SK-N-SH treated with all-trans-retinoic acid at 6 μM for 48 hours (cell line): ENCODE data around the gene PPIB.

Source experiments
- CSDC2 ChIP-seq: fragments of 250-450 bp; sonication (Bioruptor Pico); IDR thresholded peaks from 2 replicates; pipeline ENCODE4 v1.5.0; 2020; ENCODE audit warnings: mild to moderate bottlenecking, moderate library complexity
- CSRNP3 ChIP-seq: fragments of 250-450 bp; sonication (Bioruptor Pico); IDR thresholded peaks from 2 replicates; pipeline ENCODE4 v1.5.1; 2021; ENCODE audit warnings: mild to moderate bottlenecking, moderate library complexity
- GLIS3 ChIP-seq: fragments of 250-450 bp; sonication (Bioruptor Pico); IDR thresholded peaks from 2 replicates; pipeline ENCODE4 v1.5.0; 2020; ENCODE audit warnings: mild to moderate bottlenecking, moderate library complexity
- ISL1 ChIP-seq: fragments of 250-450 bp; sonication (Bioruptor Pico); IDR thresholded peaks from 2 replicates; pipeline ENCODE4 v2.1.2; 2022; ENCODE audit warnings: mild to moderate bottlenecking, moderate library complexity
- OSR1 ChIP-seq: fragments of 250-450 bp; sonication (Bioruptor Pico); IDR thresholded peaks from 2 replicates; pipeline ENCODE4 v1.8.0; 2022; ENCODE audit warnings: moderate library complexity, mild to moderate bottlenecking, inconsistent platforms
- POU6F1 ChIP-seq: fragments of 250-450 bp; sonication (Bioruptor Pico); IDR thresholded peaks from 2 replicates; pipeline ENCODE4 v1.8.0; 2021; ENCODE audit warnings: low read depth, mild to moderate bottlenecking, moderate library complexity, borderline replicate concordance
- PPARA ChIP-seq: fragments of 250-450 bp; sonication (Bioruptor Pico); IDR thresholded peaks from 2 replicates; pipeline ENCODE4 v1.5.0; 2020; ENCODE audit warnings: mild to moderate bottlenecking, borderline replicate concordance
- SNAI2 ChIP-seq: fragments of 250-450 bp; sonication (Bioruptor Pico); IDR thresholded peaks from 2 replicates; pipeline ENCODE4 v1.5.0; 2020; ENCODE audit warnings: mild to moderate bottlenecking, moderate library complexity
- TOX ChIP-seq: fragments of 250-450 bp; sonication (Bioruptor Pico); IDR thresholded peaks from 2 replicates; pipeline ENCODE4 v1.8.0; 2021; ENCODE audit warnings: mild to moderate bottlenecking, moderate library complexity, borderline replicate concordance
- ZFP30 ChIP-seq: fragments of 450-650 bp; formaldehyde crosslinking; IDR thresholded peaks from 2 replicates; pipeline ENCODE4 v1.5.0; 2022; ENCODE audit warnings: mild to moderate bottlenecking, moderate library complexity
- ZNF8 ChIP-seq: fragments of 450-650 bp; formaldehyde crosslinking; IDR thresholded peaks from 2 replicates; pipeline ENCODE4 v1.5.0; 2020; ENCODE audit warnings: mild to moderate bottlenecking, moderate library complexity
- TF ChIP-seq, protein P1 (sequence below): fragments of 250-450 bp; sonication (Bioruptor Pico); IDR thresholded peaks from 2 replicates; pipeline ENCODE4 v1.5.1; 2020; ENCODE audit warnings: low read depth, mild to moderate bottlenecking, moderate library complexity
- TF ChIP-seq, protein P2 (sequence below): fragments of 250-450 bp; sonication (Bioruptor Pico); IDR thresholded peaks from 2 replicates; pipeline ENCODE4 v1.8.0; 2020; ENCODE audit warnings: mild to moderate bottlenecking, moderate library complexity, borderline replicate concordance
- TF ChIP-seq, protein P3 (sequence below): fragments of 250-450 bp; sonication (Bioruptor Pico); IDR thresholded peaks from 2 replicates; pipeline ENCODE4 v1.5.0; 2020; ENCODE audit warnings: mild to moderate bottlenecking, moderate library complexity

DNA sequence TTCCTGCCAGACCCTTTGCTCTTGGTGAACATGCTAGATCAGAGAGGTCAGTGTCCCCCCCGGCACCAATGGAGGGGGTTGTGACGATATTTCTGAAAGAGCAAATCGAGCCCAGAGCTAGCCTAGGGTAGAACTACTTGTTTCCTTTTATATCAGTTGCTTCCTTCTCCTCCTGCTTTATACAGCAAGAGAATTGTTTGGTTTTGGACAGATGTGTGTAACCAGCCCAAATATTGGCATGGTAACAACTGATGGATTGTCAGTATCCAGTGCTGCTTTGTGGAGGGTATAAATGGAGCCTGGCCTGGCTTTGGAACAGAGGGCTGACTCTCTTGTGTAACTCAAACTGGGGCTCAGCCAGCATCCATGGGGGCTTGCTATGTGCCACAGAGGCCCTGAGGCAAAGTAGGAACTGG is 39.9 kb downstream of the PPIB start:
- no peak for TF ChIP-seq PPARA (CRISPR knock-in tag)
- TF ChIP-seq CSDC2 = no peak
- TF ChIP-seq, protein P1, sequence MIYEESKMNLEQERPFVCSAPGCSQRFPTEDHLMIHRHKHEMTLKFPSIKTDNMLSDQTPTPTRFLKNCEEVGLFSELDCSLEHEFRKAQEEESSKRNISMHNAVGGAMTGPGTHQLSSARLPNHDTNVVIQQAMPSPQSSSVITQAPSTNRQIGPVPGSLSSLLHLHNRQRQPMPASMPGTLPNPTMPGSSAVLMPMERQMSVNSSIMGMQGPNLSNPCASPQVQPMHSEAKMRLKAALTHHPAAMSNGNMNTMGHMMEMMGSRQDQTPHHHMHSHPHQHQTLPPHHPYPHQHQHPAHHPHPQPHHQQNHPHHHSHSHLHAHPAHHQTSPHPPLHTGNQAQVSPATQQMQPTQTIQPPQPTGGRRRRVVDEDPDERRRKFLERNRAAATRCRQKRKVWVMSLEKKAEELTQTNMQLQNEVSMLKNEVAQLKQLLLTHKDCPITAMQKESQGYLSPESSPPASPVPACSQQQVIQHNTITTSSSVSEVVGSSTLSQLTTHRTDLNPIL (CRISPR knock-in tag) = no peak
- TF ChIP-seq, protein P2, sequence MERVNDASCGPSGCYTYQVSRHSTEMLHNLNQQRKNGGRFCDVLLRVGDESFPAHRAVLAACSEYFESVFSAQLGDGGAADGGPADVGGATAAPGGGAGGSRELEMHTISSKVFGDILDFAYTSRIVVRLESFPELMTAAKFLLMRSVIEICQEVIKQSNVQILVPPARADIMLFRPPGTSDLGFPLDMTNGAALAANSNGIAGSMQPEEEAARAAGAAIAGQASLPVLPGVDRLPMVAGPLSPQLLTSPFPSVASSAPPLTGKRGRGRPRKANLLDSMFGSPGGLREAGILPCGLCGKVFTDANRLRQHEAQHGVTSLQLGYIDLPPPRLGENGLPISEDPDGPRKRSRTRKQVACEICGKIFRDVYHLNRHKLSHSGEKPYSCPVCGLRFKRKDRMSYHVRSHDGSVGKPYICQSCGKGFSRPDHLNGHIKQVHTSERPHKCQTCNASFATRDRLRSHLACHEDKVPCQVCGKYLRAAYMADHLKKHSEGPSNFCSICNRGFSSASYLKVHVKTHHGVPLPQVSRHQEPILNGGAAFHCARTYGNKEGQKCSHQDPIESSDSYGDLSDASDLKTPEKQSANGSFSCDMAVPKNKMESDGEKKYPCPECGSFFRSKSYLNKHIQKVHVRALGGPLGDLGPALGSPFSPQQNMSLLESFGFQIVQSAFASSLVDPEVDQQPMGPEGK = no peak
- no peak for TF ChIP-seq OSR1 (CRISPR knock-in tag)
- no peak for TF ChIP-seq GLIS3
- TF ChIP-seq ZFP30 = no peak
- no peak for TF ChIP-seq CSRNP3 (CRISPR knock-in tag)
- TF ChIP-seq, protein P3, sequence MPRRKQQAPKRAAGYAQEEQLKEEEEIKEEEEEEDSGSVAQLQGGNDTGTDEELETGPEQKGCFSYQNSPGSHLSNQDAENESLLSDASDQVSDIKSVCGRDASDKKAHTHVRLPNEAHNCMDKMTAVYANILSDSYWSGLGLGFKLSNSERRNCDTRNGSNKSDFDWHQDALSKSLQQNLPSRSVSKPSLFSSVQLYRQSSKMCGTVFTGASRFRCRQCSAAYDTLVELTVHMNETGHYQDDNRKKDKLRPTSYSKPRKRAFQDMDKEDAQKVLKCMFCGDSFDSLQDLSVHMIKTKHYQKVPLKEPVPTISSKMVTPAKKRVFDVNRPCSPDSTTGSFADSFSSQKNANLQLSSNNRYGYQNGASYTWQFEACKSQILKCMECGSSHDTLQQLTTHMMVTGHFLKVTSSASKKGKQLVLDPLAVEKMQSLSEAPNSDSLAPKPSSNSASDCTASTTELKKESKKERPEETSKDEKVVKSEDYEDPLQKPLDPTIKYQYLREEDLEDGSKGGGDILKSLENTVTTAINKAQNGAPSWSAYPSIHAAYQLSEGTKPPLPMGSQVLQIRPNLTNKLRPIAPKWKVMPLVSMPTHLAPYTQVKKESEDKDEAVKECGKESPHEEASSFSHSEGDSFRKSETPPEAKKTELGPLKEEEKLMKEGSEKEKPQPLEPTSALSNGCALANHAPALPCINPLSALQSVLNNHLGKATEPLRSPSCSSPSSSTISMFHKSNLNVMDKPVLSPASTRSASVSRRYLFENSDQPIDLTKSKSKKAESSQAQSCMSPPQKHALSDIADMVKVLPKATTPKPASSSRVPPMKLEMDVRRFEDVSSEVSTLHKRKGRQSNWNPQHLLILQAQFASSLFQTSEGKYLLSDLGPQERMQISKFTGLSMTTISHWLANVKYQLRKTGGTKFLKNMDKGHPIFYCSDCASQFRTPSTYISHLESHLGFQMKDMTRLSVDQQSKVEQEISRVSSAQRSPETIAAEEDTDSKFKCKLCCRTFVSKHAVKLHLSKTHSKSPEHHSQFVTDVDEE = no peak
- TF ChIP-seq POU6F1 (CRISPR knock-in tag) = no peak
- TF ChIP-seq SNAI2 = no peak
- no peak for TF ChIP-seq ZNF8 (CRISPR knock-in tag)
- TF ChIP-seq TOX (CRISPR knock-in tag) = no peak
- TF ChIP-seq ISL1 (CRISPR knock-in tag) = no peak
